Measurements from ENCODE around the gene MTG1.

DNA sequence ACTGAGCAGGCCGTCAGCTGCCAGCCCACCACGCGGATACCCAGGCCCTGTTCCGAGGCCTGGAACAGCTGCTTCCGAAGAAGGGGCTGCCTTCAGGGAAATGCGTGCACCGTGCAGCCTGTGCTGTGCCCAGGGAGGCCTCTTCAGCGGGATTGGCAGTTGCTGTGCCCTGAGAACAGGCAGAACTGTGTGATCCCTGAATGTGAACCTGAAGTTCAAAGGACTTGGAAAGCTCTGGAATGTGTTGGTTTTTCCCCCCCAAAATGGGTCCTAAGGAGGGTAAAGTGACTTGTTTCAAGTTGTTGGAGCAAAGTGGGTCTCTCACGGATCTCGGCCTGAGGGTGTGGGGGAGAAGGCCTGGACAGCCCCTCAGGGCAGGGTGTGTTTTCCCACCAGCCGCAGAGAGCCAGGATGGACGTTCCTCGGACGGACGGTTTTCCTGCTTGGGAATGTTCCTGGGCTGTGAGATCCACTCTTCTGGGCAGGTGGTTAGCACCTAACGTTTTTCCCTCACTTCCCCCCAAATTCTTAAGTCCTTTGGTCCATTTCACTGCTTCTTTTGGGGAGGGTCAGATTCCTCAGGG is 28.4 kb downstream of the MTG1 start:
- TF ChIP-seq, protein P1, sequence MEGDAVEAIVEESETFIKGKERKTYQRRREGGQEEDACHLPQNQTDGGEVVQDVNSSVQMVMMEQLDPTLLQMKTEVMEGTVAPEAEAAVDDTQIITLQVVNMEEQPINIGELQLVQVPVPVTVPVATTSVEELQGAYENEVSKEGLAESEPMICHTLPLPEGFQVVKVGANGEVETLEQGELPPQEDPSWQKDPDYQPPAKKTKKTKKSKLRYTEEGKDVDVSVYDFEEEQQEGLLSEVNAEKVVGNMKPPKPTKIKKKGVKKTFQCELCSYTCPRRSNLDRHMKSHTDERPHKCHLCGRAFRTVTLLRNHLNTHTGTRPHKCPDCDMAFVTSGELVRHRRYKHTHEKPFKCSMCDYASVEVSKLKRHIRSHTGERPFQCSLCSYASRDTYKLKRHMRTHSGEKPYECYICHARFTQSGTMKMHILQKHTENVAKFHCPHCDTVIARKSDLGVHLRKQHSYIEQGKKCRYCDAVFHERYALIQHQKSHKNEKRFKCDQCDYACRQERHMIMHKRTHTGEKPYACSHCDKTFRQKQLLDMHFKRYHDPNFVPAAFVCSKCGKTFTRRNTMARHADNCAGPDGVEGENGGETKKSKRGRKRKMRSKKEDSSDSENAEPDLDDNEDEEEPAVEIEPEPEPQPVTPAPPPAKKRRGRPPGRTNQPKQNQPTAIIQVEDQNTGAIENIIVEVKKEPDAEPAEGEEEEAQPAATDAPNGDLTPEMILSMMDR (IDR thresholded peaks at IDR 0.05): no peak
- TF ChIP-seq EP300 (IDR thresholded peaks at IDR 0.05): no peak
- TF ChIP-seq POLR2A (IDR thresholded peaks at IDR 0.05): no peak
- TF ChIP-seq POLR2AphosphoS5 (IDR thresholded peaks at IDR 0.05): no peak

Measured in sigmoid colon (tissue), 4 donors.